HT-29 (cell line): ENCODE data around the gene CCDC85A. TPM values are rescaled to one million over a fixed set of nuclear protein-coding genes. Genes with fewer than 3 reads are reported as not detected.
A peak's percentile ranks its signal among the peaks of the same experiment; 100 is the strongest.
"Not testable (repeated sequence)": the region's sequence is repeated elsewhere in the genome, so short reads cannot be mapped to it uniquely, and the experiment has no call there.

Experiments
- DNase-seq: peaks from one replicate; pipeline ENCODE4 v3.0.0-alpha.2; 2015; ENCODE audit warnings: low spot score
- total RNA-seq: library from RNA; depleted of rRNA; stranded (reverse); fragments of >200 nt; shearing (Covaris generic); gene quantifications from 2 replicates; pipeline ENCODE4 v1.2.3, GENCODE V29; 2014; rRNA removed

Gene CCDC85A
- 0.10 TPM in 1 of 2 replicates, not detected in the other for total RNA-seq

DNA sequence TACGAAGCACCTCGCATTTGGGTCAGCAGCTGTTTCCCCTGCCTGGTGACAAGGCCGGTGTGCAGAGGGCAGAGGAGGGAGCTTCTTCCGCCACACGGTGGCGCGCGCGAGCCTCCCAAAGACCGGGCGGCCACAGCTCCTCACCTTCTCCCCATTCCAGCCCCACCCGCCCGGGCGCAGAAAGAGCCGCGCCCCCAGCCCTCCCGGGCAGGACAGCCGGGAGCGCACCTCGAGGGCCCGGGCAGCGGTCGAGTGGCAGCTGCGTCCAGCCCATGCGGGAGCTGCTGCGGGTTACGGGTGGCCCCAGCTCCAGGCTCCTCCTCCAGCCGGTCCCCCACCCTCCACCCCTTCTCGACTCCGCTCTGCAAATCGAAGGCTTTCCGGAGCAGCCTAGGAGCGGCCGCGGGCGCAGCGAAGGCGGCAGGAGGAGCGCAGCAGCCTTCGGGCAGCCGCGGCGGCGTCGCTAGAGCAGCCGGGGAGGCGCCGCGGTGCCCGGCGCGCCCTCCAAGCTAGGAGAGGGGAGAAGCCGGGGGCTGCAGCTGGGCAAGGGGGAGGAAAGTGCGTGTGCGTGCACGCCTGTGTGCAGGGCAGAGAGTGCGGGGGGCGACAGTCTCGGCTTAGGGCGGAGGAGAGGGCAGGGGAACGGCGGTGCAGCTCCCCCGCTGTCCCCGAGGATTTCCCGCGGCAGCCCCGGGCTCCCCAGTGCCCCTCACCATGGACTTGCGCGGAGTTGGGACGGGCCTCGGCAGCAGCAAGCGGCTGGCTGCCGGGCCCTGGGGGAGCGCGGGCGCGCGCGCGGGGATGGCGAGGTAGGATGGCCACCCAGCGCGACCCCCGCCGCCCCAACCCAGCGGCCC, at the start of gene CCDC85A:
Gene CCDC85A, plus strand, starts transcription at position 348 of the 857 bp plus-strand sequence. CDS start 635 bp downstream, outside the sequence.
- DNase-seq = peak; percentile 78

DNA sequence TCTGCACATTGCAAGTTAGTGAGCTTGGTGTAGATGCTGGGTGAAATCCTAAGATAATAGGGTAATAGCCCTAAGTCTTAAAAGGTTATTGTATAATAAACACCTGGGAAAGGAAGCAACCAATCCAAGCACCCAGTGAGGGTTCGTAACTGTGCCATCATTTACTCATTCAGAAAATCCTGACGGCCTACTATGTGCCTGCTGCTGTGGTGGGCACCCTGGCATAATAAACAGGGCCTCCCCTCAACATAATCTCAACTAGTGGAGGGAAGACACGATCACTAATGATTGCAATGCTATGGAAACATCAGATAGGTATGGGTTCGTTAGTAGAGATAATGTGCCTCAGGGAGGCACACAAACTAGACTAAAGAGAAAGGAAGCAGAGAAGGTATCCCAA, 48.9 kb upstream of the CCDC85A start:
- DNase-seq = no peak

DNA sequence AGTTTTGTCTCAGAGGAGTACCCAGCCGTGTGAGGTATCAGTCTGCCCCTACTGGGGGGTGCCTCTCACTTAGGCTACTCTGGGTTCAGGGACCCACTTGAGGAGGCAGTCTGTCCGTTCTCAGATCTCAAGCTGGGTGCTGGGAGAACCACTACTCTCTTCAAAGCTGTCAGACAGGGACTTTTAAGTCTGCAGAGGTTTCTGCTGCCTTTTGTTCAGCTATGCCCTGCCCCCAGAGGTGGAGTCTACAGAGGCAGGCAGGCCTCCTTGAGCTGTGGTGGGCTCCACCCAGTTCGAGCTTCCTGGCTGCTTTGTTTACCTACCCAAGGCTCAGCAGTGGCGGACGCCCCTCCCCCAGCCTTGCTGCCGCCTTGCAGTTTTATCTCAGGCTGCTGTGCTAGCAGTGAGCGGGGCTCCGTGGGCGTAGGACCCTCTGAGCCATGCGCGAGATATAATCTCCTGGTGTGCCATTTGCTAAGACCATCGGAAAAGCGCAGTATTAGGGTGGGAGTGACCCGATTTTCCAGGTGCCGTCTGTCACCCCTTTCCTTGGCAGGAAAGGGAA, 41.2 kb upstream of the CCDC85A start:
- not testable (repeated sequence) for DNase-seq

DNA sequence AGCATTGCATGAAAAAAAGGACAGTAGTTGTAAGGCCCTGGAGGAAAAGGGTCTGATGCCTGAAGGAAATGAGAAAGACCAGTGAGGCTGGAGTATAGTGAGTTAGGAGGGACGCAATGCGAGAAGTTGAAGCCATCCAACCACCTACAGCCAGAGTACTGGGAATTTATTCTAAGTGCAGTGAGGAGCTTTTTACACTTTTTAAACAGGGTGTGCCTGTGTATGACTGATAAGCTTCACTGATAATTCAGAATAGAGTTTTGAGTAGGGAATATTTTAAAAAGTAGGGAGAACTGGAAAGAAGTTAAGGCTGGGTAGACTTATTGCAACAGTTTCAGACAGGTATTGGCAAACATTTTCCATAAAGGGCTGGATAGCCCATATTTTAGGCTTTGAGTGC, 35.9 kb upstream of the CCDC85A start:
- DNase-seq = no peak

DNA sequence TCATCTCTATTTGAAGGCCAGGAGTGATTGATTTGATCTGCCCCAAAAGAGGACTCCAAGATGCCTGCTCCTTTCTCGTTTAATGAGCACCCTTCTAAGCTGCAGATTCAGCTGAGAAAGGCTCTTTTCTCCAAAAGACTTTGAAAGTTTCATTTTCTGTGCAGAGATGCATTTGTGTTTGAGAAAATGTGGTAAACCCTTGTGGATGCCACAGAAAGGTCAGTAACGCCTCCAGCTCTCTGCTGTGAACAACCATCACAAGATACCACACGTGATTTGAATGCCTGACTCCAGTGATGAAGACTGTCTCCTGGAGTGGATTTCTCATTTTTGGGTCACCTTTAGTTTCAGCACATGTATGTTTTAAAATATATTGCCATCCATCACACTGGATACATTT, 35.0 kb upstream of the CCDC85A start:
- no peak for DNase-seq

DNA sequence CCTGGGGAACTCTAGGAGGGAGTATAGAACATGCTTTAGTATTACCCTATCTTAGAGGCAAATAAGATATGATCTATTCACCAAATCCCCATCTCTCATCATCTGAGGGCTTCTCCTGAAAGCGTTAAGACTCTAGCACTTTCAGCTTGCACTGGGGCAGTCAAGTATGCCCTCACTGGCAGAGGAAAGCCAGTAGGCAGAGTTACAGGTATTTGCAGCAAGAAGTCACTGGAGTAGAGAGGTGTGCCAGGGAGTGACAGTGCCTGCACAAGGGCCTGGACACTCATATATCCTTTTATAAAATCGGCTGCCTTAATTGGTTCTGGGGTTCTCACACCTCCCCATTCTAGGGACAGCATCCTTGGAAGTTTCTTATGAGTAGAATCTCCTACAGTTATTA, 31.9 kb upstream of the CCDC85A start:
- DNase-seq = no peak

DNA sequence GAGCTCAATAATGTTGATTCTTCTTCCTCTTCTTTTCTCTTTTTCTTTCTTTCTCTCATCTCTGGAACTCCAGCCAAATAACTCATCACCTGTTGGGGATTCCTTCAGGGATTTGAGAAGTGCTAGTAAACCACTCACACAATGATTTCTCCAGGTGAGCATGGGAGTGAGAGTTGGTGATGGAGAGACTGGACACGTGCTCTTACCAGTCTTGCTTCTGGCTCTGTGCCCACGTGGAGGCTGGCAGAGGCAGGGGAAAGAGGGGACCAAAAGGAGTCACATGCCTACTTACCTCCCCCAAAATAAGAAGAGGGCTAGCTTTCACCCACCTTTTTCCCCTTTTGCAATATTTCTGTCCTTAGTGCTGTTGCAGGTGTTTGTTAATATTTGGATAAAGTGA, 28.6 kb upstream of the CCDC85A start:
- no peak for DNase-seq

DNA sequence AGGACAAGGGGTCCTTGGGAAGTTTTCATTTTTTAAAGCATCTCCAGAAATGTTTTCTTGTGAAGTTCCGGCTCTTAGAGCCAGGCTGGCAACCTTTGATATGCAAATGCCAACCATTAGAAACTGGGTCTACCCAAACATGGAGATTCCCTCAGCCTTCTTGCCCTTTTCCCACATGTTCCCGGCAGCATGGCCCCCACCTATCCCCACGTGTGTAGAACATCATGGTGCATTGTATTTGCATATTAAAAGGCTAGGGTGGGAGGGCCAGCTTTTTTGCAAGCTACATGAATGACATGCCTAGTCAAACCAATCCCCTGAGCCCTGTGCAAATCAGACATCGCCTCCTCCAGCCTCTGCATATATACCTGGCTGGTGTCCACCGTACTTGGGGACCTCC, 23.9 kb upstream of the CCDC85A start:
- DNase-seq = not testable (repeated sequence)

DNA sequence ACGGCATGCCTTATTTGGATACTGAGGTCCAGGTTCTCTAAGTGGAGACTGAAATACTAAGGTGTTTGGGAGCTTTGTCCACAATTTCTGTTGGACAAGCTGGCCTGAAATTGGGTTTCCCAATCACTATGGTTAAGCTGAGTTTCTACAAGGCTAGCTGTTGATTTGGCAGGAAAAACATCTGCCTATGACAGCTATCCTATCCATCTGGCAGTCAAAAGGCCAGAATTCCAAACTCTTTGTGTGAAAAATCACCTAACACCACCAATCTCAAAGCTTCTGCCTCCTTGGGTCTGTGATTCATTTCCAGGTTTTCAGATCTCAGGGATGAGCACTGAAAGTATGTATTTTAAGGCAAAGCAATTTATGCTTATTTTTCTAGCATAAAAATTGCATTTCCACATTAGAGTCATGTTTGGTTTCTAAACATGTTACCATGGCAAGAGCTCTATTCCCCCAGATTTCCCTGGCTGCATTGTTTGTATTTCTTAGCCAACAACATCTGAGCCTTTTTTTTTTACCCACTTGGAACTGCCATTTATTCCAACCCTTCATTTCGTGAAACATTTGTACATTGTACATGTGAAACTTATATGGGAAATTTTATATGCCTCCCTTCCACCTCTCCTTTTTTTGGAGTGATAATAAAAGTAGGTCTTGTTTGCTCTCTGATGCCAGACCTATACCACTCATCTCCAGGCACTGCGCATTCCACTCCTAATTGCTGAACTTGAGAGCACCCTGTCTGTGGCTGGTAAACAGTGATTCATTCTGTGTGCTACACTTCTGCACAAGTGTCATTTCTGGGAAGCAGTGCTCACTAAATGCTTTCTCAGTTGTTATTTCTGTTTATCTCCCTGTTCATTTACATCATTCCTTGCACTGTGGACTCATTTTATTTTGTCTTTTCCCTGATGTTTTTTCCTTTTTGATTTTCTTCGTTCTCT, 15.9 kb upstream of the CCDC85A start:
- DNase-seq = no peak

DNA sequence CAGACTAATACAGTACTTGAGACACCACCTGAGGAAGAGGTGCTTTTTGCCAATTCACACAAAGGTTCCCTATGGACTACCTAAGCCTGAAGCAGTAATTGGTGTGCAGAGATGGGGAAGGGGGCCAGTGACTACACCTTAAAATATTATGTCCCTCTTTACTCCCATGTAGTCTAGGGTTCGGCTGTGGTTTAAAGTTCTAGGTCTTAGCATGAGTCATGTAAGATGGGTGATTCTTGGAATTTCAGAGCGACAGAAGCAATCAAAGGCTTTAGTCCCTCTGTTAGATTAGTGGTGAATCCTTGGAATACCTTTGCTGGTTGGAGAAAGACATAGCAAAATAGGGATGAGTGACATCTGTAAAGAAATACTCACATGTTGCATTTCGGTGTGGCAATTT, 14.3 kb upstream of the CCDC85A start:
- DNase-seq = no peak

DNA sequence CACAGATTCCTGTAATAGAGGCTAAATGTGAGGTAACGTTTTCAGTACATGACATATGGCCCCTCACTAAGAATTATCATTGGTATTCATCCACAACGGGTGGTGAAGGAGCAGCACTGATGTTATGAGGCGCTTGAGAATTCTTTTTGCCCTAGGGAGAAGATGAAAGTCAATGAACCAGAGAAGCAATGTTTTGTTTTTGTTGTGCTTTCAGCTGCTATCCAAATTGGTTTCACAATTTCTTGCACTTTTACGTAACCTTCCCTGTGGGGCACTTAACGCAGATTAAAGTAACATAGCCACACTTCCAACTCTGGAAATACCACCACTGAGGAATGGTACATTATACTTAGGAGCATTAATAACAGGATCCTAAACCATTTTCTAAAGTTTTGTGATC, 13.3 kb upstream of the CCDC85A start:
- DNase-seq = no peak

DNA sequence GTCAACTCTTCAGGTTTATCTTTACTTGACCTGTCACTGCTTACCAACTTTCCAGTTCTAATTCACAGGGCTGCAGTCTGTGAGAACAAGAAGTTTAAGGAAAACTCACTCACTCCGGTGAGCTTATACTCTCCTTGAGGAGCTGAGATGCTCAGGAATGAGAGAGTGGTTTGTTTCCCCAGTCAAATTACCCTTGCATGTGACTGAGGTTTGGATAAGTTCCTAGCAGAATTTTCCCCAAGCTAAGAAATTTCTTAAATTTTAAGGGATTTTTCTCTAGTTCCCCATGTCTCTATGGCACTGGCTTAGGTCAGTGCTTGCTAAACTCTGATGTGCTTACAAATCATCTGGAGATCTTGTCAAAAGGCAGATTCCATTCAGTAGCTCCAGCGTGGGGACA, 12.8 kb upstream of the CCDC85A start:
- DNase-seq = no peak

DNA sequence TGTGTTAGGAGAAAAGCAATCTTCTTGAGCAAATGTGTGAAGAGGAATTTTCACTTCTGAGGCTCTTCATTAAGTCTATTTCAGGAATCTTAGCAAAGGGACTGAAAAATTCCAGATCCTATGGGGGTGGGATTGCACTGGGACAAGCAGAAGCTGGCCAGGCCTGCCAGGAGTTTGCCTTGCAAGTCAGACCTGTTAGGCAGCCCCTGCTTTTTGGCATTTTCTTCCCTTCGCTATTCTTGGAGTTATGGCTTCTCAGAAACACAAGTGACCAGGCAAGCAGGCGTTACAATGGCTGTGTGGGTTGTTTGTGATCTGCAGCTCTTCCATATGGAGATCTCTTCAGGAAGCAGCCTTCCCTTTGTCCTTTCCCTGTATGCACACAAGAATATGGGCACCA, 8.0 kb upstream of the CCDC85A start:
- no peak for DNase-seq

DNA sequence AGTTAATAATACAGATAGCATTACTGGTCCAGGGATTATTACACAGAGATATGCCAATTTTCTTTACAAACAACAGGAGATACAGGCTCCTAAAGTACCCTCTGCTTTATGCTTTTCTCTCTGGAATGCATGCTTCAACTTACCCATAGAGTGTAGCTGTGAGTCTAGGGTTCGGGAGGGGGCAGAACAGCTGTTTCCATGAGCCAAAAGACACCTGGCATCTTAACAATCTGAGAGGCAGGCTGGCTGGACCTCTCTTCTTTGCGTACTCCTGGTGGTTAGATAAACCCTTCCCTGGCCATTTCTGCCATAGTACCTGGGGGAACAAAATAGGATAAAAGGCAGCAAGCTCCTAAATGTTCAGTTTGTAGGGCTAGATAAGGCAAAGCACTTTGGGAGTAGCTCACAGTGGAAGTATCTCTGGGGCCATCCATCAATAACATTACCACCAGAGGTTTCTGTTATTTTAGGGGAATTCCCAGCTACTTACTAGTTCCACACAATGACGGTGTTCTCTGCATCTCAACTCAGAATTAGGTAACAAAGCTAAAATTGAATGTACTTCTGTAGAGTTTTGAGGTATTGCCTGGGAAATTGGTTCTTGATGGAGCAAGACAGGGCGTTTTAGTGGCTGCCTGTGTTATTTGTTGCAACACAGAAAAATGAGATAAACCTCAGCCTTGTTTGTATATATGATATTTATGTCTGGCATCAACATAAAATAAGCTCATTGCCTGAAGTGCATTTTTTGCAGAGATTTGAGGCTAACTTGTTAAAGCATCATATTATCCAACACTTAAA, 6.2 kb upstream of the CCDC85A start:
- no peak for DNase-seq

DNA sequence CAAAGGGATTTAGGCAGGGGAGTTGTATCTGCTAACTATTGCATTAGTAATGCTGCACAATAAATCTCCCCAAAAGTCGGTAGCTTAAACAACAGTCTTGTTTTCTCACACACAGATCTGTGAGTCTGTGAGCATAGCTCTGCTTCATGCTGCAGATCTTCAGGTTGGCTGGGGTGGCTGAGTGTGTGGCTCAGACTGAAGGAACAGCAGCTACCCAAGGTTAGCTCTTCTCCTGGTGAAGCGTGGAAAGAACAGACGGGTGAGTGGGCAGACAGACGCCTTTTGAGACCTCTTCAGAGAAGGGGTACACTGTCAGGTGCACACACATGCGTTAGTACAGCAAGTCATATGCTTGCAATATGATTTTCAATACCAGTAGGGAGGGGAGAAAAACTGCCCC, 3.9 kb upstream of the CCDC85A start:
- no peak for DNase-seq

DNA sequence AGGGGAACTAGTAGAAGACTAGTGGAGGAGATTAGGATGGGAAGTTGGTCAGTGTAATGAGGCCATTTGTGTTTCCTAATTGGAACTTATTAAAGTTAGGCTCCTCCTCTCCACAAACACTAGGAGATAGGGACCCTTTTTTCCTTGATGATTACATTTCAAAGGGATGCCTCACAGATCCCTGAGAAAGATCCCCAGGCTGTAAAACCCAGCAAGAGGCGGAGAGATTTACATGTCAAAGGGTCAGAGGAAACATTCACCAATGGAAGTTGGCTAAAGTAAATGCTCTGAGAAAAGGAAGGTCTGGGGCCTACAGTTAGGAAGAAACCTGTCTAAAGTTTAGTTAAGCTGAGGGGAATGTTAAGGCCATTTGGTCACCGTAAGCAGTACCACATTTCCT, 1.4 kb upstream of the CCDC85A start:
- no peak for DNase-seq

DNA sequence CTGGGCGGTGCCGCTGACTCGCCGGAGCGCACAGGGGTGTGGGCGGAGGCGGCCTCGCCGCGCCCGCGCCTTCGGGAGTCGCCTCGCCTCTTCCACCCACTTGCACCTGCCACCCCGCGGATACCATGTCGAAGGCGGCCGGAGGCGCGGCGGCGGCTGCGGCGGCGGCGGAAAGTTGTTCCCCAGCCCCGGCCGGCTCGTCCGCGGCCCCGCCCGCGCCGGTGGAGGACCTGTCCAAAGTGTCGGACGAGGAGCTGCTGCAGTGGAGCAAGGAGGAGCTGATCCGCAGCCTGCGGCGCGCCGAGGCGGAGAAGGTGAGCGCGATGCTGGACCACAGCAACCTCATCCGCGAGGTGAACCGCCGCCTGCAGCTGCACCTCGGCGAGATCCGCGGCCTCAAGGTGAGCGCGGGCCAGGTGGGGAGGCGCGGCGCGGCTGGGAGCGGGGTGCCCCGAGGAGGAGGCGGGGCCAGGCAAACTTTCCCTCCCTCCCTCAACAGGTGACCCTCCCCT, 766 bp downstream of the CCDC85A start:
- no peak for DNase-seq

DNA sequence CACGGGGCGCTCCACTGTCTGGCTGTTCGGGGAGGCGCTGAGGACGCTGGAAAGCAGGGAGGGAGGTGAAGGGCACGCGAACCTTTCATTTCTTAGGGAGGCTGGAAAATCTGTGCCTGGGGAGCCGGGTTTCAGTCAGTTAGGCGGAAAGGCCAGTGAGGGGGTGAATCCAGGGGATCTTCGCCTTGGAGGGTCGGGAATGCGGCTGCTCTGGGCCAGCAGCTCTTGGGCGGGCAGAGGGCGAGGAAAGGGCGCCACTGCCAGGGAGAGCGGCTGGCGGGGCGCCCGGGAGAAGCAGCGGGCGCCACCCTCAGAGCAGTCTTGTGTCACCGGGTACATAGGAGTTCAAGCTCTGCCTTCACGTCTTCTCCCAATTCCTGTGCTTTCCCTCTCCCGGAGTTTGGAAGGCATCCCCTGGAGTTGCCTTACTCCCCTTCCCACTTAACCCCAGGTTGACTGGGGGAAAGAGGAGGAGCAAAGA, 1.4 kb downstream of the CCDC85A start:
- peak; percentile 34 for DNase-seq

DNA sequence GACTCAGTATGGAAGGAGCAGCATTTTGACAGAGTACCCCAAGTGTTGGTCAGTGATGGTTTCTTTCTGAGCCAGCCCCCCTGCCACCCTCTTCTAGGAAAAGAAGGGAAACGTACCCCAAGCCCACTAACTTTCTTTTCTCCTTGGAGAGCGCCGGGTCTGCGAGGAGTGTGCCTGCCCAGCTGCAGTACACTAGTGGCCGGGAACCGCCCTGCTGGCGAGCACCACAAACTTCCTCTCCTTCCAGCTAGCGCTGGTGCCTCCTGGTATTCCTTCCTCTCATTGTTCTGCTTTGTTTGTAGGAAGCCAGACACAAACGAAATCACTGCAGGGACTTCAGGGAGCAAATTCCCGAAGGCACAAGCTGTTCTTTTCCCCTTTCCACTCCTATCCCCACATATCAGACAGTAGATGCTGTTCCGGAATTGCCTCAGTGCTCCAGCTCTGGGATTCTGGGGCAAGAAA, 1.8 kb downstream of the CCDC85A start:
- DNase-seq = no peak

DNA sequence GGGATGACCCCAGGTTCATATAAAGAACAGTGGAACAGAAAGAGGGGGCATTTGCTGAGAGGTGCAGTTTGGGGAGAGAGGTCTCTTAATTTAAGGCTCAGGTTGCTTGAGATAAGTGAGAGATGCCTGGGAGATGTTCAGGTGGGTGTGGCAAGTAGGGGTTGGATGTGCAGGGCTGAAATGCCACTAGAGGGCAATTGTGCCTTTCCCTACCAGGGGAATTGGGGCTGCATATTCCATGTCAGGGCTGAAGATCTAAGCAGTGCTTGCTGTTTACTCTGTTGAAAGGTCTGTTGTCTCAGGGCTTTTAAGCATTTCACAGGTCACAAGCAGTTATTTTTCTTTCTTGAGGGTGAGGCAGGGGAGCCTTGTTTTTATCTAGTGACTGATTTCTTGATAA, 7.8 kb downstream of the CCDC85A start:
- peak; percentile 50 for DNase-seq
